Epidermal melanocyte (primary cell): ENCODE measurements around the gene MYRIP.

Experiments used
- DNase-seq: peaks from one replicate; pipeline ENCODE4 v3.0.0; 2011; ENCODE audit warnings: low spot score; ENCODE audit not compliant: insufficient read length

The MYRIP gene

DNA sequence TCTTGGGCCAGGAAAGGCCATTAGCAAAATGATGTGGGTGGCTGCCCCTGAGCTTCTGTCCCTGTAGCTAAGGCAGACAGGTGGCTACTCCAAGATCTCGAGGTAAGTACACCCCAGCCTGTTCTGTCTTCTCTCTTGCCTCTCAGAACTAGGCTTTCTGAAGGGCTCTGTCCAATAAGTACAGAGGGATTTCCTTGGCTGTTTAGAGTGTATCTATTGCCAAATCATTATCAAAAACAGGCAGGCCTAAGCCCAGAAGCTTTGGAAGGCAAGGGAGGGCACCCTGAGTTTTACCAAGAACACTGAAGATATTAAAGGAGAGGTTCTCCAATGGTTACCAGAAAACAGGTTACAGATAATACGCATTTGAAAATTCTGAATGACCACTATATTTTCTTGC is 156.6 kb downstream of the MYRIP start:
- no peak for DNase-seq

DNA sequence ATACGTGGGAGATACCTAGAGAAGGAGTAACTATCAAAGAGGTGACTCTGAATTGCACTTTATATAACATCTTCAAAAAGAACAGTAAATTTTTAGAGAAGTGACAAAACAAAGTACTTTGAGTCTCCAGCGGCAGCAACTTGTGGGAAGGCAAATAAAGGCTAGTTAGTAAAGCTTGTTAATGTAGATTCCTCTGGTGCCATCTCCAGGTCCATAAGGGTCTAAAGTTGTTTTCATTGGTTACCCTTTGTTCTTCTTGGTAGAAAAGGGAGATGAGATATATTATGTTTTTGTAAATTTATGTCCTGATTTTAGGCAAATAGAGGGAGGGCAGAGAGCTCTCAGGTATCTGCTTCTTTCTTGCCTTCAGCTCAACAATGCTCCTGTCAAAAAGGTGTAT is 161.6 kb downstream of the MYRIP start:
- DNase-seq, result no peak

DNA sequence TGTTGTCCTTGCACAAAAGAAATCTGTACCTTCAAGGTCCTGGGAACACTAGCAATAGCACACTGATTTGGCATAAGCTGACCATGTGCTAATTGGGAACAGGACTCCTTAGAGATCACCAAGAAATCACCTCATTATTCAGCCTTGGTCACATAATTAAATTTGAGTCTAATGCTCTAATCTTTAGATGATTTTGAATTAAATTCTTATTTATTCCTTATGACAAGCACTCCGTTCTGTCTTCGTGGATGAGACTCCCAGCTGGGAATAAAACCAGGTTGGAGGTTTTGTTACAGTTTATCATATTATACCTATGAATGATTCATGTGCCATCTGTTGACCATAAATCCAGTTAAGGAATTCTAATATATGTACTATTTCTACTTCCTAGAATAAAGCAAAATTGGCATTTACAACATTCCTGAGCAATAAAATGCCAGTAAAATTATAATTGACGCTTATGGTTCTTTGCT is 162.2 kb downstream of the MYRIP start:
- no peak for DNase-seq

DNA sequence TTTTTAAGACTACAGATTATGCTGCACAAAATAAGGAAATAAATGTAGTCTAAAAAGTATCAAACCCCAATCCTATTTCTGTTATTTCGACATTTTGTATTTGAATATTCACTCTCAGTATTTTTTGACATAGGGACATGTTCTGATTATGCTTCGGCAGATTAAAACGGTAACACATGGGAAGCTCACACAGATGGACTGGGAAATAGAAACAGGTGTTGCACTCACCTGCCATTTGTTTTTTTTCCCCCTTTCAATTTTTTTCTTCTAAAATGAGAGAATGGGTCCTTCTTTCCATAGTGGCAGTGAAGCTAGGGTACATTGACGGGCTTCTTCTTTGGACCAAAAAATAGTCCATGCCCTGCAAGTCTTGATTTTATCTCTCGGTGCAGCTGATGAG is 163.1 kb downstream of the MYRIP start:
- DNase-seq, result no peak

DNA sequence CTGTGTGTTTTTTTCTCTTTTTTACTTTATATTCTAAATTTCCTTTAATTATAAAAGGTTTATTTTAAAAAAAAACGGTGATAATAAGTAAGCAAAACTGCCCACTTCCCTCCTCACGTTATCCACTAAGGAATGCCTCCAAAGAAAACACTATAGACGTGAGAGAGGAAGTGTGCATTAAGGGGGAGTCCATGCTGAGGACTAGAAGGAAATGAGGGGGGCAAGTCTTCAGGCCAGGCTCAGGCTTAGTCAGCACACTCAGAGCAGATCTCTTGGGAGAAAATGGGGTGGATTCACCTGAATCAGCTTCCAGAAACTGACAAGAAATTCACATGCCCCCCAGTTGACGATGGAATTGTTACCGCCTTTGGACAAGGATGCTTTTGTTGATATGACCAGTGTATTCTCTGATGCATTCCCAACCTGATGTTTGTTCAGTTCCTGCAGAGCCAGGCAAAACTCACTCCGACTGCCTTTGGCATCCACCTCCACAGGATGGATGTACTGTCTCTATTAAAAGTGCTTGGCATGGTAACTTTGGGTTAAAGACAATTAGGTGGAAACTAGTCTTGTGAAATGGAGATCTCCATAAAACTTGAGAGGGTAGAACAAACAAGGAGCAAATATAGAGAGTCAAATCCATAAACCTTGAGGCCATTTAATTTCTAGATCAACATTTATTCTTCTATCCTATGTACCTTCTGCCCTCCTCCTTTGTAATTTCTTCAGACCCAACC is 167.8 kb downstream of the MYRIP start:
- no peak for DNase-seq

DNA sequence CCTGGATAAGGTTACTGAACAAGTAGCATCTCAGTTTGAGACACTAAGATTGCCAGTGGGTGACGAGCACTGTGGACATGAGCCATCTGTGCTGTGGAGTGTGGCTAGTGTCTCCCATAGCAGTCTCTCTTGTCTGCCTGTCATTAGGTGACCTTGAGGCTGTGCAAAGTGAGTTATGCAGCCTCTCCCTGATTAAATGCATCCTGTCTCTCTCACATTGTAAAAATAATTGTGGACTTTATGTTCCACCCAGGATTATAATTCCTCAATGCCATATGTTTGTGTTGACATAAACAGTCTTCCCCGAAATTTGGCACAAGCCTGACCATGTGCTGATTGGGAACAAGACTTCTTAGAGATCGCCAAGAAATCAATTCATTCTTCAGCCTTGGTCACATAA is 168.9 kb downstream of the MYRIP start:
- no peak for DNase-seq

DNA sequence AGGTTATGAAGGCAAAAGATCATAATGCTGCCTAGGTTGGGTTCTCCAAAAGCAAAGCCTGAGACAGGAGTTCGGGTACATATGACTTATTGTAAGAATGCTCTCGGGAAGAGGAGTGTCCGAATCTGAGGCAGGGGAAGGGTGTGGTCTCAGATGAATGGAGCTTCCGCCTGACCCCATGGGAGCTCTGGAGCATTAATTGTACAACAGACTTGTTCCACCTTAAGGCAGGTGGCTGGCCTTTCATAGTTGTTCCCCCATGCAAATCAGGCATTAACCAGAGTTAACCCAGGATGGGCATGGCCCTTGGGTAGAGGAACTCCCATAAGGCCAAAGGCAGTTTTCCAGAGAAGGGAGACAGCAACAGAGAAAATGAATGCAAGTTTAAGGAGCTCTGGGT is 170.6 kb downstream of the MYRIP start:
- no peak for DNase-seq

DNA sequence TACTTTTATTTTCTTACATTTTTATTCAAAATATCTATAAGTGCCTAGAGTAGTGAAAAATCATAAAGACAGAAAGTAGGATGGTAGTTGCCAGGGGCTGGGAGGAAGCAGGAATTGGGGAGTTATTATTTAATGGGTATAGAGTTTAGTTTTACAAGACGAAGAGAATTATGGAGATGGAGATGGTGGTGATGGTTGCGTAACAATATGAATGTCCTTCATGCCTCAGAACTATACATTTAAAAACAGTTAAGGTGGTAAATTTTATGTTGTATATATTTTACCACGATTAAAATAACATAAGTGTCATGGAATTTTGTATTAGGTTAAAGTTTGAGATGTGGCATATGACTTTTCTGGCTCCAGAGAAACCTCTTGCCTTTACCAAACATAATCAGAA is 171.4 kb downstream of the MYRIP start:
- DNase-seq, result no peak

DNA sequence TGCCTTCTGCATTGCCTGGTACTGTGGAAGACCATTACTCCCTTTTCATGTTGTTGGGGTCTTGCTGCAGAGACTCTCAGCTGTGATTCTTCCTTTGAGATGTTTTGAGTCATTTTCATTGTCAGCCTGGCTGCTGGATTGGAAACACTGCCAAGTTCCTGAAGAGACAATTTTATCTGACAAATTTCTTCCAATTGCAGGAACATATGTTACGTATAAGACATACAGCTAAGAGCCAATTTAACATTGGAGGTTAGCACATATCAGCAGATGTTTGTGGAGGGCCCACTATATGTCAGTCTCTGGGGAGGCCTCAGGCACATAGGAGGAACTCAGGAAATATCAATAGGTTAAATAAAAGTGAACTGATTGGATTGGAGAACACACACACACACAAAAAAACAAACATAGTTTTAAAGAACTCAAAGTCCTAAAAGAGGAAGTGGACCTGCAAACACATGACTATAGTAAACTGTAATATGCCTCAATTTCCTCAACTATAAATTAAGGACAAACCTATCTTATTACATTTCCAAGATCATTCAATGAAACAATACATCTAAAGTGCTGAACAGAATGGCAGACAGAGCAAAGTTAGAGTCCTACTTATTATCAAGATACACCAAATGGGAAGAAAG is 172.3 kb downstream of the MYRIP start:
- DNase-seq, result no peak

DNA sequence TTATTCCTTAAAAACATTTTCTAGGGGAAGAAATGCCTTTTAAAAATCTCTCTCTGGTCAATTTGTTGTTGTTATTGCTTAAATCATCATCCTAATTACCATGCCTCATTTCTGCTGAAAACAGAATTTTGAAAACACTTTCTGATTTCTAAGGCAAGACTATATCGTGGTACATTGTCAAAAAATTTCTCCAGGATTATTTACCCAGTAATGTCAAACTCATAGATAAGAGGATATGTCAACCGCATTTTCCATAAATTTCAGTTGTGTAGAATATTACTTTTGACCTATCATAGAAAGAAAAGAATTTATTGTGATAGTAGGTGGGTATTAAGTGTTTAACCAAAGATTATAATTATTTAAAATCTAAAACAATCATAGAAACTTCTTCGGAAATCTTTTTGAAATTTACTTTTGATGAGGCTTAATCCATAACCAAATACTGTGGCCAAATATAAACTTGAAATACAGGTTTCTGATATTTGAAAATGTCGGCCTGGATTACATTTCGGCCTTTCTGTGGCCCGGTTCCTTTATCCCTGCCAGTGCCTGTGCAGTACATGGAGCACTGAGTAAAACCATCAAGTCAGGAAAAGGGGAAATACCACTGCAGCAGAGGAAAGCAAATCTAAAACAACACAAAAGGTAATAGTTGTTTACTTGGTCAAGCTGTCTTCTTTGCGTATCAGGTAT is 173.4 kb downstream of the MYRIP start:
- DNase-seq, result no peak

DNA sequence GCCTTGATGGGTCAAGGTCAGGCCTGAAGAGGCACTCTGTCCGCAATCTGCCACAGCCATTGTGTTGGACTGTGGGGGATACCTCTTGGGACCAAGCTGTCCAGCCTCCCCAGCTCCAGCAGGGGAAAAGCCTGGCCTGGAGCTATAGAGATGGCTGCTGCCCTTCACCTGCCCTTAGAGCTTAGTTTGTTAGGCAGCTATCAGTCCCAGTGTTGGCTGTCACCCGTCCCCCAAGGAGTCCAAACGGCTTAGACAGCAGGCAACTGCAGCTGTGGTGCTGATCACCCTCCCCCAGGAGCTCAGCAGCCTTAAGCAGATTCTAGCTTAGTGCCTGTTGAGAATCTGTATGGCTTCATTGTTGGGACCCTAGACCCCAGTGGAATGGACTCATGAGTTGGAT is 180.3 kb downstream of the MYRIP start:
- no peak for DNase-seq

DNA sequence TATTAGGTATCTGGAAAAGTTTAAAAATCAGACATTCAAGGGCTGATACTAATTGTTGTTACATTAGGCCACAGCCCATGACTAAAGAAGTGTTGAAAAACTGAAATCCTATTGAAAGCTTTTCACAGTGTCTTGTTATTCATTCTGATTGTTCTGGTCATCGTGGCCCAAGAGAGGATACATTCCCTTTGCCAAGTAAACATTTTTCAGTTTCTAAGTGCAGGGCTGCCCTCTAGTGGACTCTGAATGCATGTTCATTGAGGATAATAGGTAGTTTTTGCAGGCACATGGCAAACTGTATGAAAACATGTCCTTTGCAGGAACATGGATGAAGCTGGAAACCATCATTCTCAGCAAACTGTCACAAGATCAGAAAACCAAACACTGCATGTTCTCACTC is 181.1 kb downstream of the MYRIP start:
- DNase-seq, result no peak

DNA sequence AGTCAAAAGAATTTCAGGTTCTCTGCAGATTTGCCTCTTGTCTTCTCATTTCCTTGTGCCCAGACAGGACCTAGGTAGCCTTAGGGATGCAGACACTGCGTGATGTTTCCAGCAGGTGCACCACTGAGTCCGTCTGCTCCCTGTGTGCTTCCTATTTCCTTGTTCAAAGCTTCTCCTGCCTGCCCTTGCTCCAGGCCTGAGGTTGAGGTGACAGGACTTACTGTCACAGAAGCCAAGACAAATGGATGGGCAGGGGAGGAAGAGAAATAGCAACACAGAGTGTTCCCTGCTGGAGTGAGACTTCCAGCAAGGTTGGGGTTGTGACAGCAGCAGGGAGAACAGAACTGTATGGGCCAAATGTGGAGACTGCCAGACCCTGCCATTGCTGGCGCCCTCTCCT is 199.4 kb downstream of the MYRIP start:
- no peak for DNase-seq

DNA sequence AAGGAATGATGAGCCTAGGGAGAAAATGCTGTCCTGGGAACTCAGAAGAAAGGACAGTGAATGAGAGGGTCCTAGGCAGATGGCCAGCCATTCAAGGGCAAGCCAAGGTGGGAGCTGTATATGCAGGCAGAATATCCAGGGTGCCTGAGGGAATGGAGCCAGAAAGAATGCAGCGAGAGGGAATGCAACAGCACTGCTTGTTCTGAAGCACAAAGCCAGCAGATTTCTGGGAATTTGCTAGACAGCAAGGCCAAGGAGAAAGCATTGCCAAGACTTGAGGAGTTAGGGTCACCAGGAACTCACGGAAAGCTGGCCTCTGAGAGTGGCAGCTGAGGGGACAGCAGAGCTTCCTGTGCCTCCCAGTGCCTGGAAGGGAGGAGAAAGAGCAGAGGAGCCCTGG is 200.6 kb downstream of the MYRIP start:
- DNase-seq, result no peak

DNA sequence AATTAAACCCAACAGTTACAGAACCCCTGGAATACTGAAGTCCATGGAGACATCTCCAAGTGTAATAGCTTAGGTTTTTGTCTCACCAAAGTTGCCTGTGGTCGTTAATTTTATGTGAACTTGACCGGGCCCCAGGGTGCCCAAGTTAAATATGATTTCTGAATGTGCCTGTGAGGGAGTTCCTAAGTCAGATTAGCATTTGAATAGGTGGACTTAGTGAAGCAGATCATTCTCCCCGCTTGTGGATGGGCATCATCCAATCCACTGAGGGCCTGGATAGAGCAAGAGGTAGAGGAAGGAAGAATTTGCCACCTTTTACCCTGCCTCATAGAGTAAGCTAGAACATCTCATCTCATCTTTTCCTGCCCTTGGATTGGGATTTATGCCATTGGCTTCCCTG is 203.0 kb downstream of the MYRIP start:
- DNase-seq, result no peak

DNA sequence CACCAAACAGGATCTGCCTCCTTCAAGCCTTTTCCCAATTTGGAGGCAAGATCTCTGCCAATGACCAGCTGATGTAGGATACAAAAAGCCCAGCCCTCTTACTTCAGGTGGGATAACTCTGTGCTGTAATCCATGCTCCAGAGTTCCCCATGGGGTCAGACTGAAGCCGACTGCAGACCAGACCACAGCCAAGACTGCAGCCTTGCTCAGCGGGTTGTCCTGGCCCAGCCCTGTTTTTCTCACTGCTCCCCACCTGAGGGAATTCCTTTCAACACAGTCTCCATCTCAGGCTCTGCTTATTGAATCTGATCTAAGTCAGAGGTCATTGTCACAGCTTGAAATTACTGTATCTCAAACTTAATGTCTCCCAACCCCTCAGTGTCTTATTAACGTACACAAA is 207.0 kb downstream of the MYRIP start:
- no peak for DNase-seq

DNA sequence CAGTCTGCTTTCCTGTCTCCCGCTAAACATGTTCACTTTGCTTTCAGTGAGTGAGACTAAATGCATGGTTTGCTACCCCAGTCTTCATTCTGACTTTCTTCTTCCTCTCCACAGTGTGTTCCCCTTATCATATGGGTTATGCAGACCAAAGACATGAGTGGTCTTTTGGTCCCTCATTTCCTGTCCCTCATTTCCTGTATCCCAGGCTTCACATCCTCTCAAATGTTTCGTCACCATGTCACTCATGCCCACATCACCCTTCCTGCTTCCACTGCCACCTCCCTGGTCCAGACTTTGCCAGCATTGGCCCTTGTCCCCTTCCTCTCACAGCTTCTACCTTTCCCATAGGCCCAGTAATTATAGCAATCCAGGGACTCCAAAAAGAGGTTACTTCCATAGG is 209.0 kb downstream of the MYRIP start:
- DNase-seq, result no peak

DNA sequence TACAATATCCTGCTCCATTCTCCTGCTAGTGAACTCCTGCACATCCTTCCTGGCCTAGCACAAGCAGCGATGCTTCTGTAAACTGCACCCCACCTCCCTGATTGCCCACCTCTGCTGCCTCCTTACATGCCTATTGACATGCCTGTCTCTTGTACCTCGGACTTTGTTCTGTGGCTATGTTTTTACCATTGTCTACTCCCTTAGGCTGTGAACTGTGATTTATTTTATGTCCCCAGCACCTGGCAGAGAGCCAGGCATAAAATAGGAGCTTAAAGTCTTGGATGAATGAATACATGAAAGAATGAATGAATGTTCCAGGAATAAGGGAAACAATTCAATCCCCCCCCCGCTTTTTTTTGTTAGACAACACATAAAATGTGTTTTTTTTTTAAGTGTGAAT is 210.0 kb downstream of the MYRIP start:
- no peak for DNase-seq

DNA sequence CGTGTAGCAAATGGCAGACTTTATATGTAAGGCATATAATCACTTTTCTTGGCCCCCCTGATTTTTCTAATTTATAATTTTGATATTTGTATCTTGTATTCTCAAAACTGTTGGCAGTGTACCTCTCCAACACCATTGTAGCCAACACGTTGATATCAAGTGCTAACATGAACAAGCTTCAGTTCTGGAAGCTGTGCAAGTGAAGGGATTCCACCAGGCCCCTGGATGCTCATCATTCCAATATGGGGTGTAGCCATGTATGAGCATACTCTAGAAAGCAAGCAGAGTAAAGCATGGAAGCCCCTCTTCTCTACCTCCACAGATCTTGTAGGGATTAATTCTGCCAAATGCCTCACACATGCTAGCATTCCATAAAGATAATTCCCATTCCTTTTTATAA is 211.3 kb downstream of the MYRIP start:
- DNase-seq, result no peak

DNA sequence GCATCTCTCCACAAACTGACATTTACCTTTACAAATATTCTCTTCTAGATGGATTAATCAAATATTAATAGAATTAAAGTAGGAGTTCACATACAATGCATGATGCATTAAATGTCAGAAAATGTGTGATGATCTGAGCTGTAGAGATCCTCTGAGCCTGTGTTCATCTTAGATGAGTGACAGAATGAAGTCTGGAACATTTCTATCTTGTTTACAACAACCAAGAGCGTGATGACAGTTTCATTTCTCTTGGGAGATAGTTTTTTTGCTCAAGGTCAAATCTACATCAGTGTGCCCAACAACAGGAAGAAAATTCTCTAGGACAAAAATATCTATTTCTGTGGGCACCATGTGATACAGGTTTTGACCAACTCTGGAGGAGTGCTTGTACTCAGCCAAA is 211.9 kb downstream of the MYRIP start:
- DNase-seq, result no peak

DNA sequence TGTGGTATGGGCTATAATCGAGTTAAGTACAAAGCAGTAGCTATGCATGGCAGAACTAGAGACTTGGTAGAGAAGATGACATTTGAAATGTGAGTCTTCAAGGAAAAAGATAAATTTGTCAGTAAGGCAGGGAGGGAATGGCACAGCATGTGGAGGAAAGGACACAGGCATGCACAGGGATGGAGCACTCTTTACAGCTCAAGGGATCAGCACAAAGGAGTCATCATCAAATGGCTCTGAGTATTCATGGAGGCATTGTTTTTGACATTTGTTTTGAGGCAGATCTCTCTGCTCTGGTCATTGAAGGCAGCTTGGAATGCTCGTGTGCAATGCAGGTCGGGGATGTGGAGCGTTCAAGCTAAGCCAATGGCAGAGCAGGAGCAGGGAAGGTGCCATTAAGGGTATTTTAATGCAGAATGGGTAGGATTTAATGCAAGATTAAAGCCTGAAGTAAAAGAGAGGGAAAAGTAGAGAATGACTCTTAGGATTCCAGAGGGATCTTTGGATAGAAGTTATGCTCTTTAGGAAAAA is 213.0 kb downstream of the MYRIP start:
- no peak for DNase-seq

DNA sequence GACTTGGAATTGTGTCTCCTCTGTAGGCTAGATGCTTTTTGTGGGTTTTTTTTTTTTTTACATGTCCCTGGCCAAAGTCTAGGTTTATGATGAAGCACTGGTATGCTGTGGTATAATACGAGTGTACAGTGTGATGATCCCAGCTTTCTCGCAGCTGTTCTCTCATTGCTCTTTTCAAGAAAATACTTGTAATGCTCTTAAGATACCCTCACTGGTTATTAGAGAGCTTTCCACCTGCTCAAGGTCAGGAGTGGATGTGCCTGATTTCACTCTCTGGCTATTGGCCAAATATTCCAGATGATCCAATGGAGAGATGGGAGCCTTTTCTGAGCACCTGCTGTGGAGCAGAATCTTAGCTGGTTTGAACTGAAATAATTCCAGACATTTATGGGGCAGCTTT is 215.1 kb downstream of the MYRIP start:
- DNase-seq, result no peak
